ENCODE data around the gene ENAH.
"Not testable (repeated sequence)": the region's sequence is repeated elsewhere in the genome, so short reads cannot be mapped to it uniquely, and the experiment has no call there.

Gene ENAH

DNA sequence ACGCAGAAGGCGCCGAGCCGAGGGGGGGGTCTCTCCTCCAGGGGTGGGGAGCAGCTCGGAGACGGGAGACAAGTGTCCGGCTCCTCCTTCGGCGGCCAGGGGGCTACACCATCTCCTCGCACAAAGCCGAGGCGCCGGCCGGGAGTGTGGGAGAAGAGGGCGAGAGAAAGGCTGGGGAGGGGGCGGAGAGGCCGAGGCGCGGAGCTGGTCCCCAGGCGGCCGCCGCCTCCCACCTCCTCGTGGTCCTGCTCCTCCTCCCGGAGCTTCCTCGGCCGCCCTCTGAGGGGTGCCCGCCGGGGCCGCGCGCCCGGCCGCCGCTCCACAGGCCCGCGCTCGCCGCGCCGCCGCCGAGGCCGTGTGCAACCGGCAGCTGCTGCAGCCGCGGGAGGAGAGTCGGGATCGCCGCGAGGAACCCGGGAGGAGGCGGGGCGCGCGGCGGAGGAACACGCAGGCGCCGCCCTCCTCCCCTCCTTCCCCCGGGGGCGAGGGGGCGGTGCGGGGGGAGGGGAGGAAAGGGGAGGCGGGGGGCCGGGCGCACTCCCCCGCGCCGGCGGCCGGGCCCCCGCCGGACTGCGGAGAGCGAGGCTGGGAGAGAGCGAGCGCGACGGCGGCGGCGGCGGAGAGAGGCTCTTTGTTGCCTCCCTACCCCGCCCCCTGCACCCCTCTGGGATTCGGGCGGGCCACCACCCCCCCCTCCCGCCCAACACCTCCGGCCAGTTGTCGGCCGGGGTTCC lies at the start of gene ENAH:
Gene ENAH (minus strand): TSS at position 395 of the 734 bp plus-strand sequence. CDS start 433 bp downstream, outside the sequence.
- peak; percentile 87 for DNase-seq

DNA sequence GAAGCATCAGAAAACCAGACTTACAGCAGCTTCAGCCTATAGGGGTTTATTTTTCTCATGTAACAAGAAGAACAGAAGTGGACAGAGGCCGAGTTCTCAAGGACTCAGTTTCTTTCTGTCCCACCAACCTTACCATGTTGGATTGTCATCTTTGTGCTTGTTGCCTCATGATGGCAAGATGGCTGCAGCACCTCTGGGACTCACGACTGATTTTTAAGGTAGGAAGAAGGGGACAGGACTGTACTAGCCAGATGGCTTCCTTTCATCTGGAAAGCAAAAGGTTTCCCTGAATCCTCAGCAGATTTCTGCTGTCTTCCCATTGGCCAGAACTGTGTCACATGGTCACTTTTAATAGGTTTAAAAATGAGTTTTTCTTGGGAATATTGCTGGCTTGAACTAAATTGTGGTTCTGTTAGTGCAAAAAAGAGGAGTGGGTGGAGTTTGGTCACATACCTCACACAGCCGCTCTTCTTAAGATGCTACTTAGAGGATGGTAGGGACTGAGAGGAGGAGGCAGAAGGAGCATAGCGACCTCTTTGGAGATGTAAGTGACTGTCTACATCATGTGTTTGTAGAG lies 48.1 kb upstream of the ENAH start:
- DNase-seq: no peak

DNA sequence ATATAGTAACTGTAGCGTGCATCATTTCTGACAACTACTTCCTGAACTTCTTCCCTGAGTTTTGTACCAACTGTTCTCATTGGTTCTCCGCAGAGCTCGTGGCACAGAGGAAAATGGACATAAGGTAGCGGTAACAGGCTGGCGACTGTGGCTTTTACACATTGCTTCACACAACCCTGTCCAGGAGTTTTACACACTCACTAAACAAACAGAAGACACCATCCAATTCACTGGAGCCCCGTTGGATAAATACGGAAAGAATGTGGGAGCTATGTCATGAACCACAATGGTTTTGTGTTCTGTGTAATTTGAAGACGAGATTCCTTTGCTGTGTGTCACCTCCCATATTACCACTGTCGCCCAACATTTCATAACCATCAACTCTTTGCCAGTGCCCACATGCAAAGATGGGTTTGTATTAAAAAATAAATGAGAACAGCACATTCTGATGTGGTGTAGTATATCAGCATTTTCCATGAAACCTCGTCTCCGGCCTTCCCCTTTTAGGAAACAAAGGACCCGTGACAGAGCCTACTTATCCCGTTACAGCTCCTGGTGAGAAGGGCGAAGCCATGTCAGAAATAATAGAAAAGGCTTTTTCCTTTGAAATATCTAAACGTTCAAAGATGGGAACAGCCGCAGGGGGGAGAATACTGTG lies 47.4 kb upstream of the ENAH start:
- DNase-seq: no peak

DNA sequence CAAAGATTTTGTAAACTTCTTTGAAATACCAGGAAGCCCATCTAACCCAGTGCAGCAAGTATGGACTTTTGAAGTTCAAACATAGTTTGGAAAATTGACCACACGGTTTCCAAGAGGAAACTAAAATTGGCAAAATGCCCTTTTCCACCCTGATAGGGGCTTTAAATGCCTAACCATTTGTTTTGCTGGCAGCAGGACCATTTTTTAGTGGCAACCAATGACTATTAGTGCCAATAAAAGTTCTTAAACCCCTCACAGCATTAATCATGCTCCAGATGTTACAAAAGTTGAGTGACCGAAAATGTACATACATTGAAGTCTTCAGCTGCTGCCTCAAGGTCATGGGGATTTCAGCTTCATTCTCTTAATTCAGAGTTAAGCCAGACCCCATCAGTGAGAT lies 46.4 kb upstream of the ENAH start:
- no peak for DNase-seq

DNA sequence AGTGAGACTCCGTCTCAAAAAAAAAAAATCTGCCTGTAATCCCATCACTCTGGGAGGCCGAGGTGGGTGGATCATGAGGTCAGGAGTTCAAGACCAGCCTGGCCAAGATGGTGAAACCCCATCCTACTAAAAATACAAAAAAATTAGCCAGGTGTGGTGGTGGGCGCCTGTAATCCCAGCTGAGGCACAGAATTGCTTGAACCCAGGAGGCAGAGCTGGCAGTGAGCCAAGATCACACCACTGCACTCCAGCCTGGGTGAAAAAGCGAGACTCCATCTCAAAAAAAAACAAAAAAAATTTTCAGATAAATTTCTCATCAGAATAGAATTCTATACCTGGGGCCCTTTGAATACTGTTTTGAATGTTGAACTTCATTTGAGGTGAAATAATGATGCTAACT lies 45.3 kb upstream of the ENAH start:
- not testable (repeated sequence) for DNase-seq

DNA sequence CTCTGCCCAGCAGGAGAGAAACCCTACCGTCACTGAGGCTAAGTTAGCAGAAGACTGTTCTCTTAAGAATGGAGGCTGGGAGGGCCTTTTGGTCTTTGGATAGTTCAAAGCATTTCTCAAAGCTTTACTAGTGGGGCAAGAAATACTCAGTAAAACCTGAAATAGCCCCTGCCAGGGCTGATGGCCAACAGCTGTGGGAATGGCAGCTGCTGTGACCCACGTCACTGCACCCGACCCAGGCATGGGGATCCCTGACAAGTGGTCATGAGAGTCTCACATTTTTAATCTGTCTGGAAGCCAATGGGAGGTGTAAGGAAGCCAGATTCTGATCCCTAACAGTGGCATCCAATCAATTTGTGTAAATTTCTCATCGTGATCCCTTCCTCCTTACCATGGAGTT lies 44.5 kb upstream of the ENAH start:
- DNase-seq: no peak

DNA sequence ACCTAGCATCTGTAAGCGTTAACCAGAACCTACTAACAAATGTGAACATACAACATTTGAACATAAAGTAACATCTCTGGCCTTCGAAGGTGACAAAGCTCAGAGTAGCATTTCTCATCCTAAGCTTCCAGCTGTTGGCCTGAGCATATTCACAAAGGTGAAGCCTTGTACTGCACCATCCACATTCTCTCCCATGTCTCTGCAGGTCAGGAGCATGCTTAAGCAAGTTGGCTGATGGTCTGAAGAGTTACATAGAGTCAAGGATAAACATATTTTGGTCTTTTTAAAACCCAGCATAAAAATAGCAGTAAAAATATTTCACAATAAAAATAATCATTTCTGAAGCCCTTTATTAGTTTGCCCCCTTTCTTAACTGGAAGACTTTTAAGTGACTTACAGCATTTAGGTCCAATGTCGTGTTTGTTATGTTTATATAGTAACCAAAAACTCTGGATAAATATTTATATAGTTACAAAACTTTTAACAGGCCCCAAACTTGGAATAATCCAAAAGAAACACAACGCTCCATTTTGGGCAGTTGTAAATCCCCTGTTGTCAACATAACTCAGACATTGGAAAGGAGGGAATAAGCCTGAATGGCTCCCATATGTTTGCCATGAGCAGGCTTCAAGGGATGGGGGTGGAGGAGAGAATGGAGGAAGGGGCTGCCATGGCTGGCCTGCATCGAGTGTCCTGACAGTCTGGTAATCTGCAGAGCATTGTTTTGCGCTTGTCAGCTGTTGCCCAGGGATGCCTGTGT lies 42.8 kb upstream of the ENAH start:
- no peak for DNase-seq

DNA sequence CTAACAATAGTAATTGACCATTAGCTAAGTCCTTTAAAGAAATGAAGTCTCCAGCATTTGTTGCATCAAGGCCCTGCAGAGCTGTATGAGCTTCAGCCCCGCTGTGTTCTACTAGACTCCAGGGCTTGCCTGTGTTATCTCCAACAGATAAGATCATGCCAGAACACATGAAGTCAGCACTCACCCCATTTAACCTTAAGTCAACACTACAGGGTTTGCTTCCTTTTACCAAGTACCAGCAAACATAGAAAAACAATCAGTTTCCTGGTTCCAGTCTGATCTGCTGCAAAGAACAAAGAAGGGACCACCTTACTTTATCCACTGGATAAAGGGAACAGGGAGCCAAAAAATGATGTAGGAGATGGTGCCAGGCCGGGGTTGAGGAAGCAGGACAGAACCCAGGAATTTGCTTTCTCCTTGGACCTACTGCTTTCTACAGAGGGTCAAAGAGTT lies 41.3 kb upstream of the ENAH start:
- DNase-seq: no peak

DNA sequence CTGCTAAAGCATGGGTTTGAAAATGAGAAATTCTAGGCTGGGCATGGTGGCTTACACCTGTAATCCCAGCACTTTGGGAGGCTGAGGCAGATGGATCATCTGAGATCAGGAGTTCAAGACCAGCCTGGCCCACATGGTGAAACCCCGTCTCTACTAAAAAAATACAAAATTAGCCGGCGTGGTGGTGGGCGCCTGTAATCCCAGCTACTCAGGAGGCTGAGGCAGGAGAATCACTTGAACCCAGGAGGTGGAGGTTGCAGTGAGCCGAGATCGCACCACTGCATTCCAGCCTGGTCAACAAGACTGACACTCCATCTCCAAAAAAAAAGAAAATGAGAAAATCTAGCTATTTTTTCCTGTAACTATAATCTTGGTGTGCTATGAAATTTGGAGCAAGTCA lies 40.8 kb upstream of the ENAH start:
- not testable (repeated sequence) for DNase-seq

DNA sequence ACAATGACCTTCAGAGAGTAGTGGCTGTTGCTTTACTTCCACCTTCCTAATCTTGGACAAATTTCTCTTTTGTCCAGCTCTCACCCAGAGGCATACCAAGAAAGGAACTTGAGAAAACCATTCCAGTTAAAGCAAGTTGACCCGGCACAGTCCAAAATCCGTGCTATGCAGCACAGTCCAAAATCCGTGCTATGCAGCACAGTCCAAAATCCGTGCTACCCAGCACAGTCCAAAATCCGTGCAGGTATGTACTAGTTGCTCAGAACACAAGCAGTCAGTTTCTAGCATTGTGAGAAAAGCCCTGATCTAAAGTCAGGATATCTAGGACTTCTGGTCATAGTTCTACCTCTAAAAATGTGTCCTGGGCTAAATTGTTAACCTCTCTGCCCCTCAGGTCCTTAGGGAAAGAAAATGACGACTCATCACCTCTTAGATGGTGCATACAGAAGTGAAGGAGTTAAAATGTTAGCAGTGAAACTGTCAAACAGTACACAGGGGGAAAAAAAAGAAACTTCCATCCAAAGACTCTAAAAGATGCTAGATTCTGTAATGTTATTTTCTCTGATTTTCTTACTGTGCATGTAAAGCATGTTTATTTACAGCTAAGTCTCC lies 40.3 kb upstream of the ENAH start:
- no peak for DNase-seq

DNA sequence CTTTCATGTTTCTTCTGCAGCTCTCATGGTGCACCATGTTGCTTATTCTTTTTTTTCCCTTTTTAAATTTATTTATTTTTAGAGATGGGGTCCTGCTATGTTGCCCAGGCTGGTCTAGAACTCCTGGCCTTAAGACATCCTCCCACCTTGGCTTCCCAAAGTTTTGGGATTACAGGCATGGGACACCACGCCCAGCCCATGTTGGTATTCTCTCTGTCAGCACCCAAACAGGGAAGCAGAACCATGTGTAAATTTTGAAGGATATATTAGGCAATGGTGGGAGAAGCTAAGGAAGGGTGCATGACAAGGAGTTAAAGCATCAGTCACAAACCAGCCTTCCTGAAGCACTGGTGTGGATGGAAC lies 39.6 kb upstream of the ENAH start:
- no peak for DNase-seq

DNA sequence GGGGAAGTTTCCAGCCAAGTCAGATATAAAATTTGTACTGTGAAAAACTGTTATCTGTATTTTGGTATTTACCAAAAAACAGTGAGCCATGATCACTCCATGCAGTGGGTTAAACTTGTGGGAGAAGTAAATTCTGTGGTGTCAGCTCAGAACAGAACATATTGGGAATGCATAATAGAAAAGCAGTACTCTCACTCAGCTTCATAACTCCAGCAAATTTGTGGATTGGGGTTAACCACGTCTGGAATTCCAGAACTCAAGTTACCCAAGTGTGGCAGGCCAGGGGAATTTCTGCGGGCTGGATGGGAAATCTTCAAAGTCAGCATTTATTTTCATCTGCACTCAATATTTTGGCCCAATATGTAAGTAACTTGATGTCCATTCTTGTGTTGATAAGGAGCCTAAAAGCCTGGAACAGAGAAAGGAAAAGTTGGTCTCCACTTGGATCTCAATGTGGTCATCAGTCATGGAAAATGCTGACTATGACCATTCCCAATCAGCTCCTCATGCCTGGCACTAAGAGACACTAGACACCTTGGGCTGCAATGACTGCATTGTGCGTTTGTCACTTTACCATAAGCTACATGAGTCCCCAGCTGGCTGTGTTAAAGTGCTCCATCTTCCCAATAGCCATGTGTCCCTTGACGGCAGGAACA lies 39.1 kb upstream of the ENAH start:
- DNase-seq: no peak

DNA sequence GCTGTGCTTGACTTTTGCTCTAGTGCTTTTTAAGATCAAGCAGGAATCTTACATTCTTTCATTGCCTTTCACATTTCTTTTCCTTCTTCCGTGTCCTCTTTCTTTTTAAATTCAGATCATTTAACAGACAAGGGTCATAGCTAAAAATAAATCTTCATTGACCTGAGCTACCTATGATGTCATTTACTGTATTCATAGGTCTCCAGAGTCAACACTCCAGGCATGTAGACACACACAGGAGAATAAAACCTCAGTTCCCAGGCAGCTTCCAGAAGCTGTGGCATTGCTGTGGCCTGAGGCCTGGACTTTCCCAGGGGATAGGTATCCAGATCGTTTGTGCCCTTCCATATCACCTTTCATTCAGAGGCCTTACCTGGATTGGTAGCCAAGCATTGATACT lies 38.5 kb upstream of the ENAH start:
- no peak for DNase-seq

DNA sequence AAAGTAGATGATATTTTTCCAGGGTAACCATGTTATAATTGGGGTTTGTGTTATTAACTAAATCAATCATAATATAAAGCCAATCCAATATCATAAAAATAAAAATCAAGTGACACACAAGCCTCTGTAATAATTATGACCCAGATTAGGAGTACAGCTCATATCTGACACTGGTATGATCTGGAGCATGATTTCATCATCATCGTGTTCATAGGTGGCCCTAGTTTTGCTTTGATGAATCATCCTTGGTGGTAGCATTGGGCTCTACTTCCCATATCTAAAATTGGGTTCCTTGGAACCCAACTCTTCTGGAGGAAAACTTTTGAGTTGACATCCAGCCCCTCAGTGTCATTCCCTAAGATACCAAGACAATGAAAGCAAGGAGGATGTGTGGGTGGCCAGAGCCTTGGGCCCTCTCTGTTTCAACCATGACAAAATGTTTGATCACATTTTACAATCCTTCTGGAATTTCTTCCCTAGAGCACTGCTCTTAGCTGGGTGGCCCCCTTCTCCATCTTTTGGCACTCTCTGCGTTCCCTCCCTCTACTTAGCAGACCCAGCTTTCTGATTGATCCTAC lies 37.0 kb upstream of the ENAH start:
- DNase-seq: no peak

DNA sequence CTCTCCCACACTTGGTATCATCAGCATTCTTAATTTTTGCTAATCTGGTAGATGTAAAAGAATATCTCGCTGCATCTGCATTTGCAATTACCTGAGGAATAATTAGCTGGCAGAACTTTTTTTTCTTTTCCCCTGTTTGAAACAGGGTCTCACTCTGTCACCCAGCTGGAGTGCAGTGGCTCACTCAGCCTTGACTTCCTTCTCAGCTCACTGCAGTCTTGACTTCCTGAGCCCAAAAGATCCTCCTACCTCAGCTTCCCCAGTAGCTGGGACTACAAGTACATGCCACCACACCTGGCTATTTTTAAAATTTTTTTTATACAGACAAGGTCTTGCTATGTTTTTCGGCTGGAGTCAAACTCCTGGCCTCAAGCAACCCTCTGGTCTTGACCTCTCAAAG lies 35.4 kb upstream of the ENAH start:
- DNase-seq: no peak

DNA sequence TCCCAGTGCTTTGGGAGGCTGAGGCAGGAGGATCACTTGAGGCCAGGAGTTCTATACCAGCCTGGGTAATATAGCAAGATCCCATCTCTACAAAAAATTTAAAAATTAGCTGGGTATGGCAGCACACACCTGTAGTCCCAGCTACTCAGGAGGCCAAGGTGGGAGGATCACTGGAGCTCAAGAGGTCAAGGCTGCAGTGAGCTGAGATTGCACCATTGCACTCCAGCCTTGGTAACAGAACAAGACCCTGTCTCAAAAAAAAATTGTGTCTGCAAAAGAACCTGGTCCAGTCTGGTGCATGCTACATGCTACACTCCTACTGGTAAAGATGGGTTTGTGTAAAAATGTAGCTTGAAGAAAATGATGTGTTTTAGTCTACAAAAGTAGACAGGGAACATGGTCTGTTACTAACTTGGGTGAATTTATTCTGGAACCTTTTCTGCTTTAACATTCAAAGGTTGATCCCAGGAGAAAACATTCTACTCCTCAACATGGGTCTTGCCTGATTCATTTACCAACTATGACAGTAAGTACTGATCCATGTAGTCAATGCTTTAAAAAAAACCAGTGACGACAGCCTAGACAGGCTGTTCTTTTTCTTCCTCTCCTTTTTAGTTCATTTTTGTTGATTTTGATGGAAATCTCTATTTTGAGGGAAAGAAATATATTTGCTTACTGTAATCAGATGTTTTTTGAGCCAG lies 32.7 kb upstream of the ENAH start:
- no peak for DNase-seq

DNA sequence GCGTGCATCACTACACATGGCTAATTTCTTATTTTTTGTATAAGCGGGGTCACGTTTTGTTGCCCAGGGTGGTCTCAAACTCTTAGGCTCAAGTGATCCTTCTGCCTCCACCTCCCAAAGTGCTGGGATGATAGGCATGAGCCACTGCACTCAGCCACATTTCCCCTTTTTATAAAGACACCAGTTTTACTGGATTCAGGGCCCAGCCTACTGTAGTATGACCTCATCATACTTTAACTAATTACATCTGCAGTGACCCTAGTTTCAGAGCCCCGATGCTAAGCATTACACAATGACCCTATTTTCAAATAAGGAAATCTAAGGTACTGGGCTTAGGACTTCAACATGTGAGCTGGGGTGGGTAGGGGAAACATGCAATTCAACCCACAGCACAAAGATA lies 31.8 kb upstream of the ENAH start:
- no peak for DNase-seq

DNA sequence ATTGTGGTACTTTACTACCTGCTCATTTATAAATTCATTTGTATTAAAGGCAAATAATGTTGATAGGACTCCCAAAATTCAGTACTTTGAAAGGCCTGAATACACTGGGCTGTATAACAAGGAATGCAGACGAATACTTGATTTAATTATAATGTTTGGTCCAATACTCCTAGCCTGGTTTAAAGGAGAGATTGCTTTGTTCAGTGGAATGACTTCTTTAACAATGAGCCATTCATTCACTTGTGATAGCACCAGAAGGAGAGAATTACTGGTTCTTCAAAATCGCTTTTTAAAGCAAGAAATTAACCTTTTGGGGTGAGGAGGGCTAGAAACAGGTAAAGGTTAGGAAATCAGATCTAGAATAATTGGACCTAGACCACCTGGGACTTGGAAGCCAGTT lies 28.3 kb upstream of the ENAH start:
- no peak for DNase-seq

DNA sequence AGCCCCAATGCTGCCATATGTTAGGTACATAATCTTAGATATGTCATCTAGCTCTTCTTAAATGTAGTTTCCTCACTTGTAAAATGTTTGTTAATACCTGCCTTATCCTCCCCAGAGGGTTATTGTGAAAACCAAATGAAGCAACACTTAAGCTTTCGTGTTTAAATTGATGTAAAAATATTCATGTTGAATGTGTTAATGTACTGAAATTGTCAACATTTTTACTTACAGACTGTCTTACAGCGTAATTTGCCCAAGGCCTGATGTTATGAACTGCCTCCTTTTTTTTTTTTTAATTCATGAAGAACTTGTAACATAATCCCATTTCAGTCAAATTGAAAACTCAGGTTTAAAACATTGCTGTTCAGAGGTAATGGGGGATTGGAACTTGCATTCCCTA lies 25.6 kb upstream of the ENAH start:
- DNase-seq: no peak

DNA sequence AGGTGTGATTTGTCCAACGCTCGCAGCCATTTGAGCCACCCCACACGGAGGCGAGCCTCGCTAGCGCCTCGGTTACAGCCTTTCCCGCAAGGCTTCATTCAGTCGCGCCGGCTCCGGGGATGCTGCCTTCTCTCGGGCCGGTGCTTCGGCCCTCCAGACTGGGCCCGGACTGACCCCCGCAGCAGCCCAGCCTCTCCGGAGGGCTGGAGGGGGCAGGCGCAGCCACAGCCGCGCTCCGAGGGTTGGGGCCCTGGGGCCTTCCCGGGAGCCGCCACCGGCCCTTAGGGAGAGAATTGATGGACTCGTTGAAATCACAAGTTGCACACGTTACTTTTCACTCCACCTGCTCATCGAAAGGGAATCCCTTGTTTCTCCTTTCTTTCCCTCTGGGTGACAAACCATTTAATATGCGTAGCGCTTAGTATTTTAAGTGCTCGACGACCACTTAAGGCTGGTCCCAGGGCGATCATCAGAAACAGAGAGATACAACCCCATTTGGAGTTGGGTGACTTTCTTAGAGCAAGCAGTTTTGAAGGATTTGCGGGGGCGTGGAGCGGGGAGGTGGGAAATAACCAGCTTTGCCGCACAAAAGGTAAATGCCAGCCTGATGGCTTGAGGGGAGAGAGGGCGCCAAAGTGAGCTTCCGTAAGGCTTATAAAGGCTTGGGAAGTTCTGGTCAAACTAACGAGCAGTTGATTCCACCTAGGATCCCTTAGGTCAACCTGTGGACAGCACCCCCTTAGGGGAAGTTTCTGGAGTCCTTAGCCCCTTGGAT lies 24.6 kb upstream of the ENAH start:
- no peak for DNase-seq

DNA sequence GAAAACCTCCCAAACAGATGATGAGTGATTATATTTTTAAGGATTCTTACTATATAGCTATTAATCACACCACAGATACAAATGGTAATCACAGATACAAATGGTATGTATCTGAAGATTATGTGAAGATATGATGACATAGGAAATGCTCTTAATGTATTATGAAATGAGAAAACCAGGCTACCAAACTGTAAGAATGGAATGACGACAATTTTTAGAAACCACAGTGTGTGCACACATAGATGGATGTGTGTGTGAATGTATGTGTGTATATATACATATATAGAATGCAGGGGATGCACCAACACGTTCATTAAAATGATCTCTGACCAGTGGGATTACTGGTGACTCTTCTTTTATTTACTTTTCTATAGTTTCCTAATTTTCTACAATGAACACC lies 21.5 kb upstream of the ENAH start:
- no peak for DNase-seq

Measured in DMS79 treated with DMSO at 0.1 percent for 48 hours (cell line).